22Rv1 (cell line): ENCODE data around the gene AFF4.

Source experiments
- H3K27ac ChIP-seq: fragments of 450-650 bp; 2 replicates; pipeline ENCODE4 v1.5.1; 2017
- ZFX ChIP-seq: fragments of 450-650 bp; IDR thresholded peaks from 2 replicates; pipeline ENCODE4 v1.6.1; 2017; ENCODE audit warnings: antibody characterized with exemption, borderline replicate concordance
- TF ChIP-seq, protein P1 (sequence below): fragments of 450-650 bp; IDR thresholded peaks from 2 replicates; pipeline ENCODE4 v1.5.1; 2017; ENCODE audit warnings: mild to moderate bottlenecking

Gene AFF4

DNA sequence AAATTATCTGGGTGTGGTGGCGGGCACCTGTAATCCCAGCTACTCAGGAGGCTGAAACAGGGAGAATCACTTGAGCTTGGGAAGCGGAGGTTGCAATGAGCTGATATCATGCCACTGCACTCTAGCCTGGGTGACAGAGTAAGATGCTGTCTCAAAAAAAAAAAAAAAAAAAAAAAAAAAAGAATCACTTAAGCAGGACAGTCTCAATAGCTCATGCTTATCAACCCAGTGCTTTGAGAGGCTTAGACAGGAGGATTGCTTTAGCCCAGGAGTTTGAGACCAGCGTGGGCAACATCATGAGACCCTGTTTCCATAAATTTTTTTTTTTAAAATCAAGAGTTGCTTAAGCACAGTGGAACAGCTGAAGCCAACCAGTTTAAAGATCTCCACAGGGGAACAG lies 47.3 kb downstream of the AFF4 start:
- H3K27ac ChIP-seq: no peak overlapping the region
- TF ChIP-seq ZFX: no peak
- TF ChIP-seq, protein P1, sequence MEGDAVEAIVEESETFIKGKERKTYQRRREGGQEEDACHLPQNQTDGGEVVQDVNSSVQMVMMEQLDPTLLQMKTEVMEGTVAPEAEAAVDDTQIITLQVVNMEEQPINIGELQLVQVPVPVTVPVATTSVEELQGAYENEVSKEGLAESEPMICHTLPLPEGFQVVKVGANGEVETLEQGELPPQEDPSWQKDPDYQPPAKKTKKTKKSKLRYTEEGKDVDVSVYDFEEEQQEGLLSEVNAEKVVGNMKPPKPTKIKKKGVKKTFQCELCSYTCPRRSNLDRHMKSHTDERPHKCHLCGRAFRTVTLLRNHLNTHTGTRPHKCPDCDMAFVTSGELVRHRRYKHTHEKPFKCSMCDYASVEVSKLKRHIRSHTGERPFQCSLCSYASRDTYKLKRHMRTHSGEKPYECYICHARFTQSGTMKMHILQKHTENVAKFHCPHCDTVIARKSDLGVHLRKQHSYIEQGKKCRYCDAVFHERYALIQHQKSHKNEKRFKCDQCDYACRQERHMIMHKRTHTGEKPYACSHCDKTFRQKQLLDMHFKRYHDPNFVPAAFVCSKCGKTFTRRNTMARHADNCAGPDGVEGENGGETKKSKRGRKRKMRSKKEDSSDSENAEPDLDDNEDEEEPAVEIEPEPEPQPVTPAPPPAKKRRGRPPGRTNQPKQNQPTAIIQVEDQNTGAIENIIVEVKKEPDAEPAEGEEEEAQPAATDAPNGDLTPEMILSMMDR: no peak

DNA sequence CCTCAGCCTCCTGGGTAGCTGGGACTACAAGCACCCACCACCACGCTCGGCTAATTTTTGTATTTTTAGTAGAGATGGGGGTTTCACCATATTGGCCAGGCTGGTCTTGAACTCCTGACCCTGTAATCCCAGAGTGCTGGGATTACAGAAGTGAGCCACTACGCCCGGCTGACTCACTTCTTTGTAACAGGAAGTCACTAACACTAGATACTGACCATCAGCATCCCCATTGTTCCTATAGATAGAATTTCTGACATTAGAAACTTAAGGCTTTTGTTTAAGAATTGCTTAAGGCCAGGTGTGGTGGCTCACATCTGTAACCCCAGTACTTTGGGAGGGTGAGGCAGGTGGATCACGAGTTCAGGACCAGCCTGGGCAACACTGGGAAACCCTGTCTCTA lies 47.8 kb downstream of the AFF4 start:
- TF ChIP-seq, protein P1: no peak
- TF ChIP-seq ZFX: no peak
- H3K27ac ChIP-seq: no peak overlapping the region

DNA sequence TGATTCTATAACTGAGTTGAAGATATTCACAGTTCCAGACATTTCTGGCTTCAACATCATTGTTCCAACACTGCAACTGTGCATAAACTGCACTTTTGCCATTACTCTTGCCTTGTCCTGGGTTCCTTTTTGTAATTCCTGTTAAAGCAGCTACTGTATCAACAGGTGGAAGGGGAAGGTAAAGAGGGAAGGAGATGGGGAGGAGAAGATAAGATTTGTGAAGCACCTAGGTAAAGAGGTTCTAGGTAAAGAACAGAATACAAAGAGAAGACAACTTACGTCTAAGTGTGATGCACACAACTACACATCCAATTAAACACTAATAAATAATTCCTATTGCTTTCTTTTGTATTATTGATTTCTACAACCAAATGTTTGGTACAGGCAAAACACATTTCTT lies 53.7 kb downstream of the AFF4 start:
- H3K27ac ChIP-seq: no peak overlapping the region
- TF ChIP-seq, protein P1: no peak
- TF ChIP-seq ZFX: no peak

DNA sequence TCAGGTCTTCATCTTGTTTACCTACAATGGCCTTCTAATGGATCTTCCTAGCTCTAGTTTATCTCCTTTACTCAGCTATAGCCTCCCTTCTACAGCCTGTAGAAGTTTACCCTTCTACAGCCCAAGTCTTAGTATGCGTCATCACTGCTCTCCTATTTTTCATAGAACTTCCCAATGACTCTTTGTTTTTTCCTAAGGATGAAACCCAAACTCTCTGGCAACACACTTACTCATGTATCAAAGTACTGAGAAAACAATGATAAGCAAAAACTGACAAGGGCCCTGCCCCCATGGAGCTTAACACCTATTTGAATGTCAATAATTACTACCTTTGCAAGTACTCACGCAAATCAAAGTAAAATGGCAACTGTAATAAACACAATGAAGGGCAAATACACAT lies 56.3 kb downstream of the AFF4 start:
- TF ChIP-seq, protein P1: no peak
- H3K27ac ChIP-seq: no peak overlapping the region

DNA sequence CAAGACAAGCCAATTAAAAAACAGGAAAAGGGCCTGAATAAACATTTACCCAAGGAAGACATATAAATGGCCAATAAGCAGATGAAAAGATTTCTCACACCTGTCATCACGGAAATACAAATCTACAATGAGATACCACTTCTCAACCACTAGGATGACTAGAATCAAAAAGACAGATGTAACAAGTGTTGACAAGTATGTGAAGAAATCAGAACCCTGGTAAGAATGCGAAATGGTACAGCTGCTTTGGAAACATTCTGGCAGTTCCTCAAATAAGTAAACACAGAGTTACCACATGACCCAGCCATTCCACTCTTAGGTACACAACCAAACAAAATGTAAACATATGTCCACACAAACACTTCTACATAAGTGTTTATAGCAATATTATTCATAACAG lies 57.5 kb downstream of the AFF4 start:
- TF ChIP-seq, protein P1: peak; percentile 16; the same call in 1 of the 2 replicates
- no peak for TF ChIP-seq ZFX
- H3K27ac ChIP-seq: peak overlapping the region; percentile 52

DNA sequence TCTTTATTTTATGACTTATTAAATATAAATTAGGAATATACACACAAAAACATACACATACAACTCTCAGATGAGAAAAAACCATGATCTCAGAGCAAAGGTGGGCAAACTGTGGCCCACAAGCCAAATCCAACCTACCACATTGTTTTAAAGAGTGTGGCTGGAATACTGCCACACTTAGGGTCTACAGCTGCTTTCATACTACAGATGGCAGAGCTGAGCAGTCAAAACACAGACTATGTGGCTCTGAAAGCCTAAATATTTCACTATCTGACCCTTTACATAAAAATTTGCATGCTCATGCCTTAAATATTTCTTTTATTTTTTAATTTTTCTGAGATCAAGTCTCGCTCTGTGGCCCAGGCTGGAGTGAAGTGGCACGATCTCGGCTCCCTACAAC lies 61.7 kb downstream of the AFF4 start:
- TF ChIP-seq, protein P1: no peak
- TF ChIP-seq ZFX: no peak
- no peak overlapping the region for H3K27ac ChIP-seq

DNA sequence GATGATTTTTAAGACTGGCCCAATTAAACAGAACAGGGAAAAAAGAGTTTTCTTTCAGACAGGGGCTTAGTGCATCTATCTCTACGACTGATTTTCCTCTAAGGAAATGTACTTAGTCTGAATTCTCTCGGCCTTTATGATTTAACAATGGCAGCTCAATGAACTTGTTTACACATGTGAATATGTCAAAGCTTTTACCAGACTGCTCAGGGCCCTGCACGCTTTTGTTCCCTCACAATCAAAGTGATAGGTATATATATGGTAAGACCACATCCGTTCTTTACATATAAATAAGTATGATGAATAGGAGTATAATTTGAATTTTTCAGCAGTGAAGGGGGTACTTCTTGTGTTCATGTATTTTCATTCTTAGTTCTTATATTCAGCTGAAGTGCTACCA lies 62.4 kb downstream of the AFF4 start:
- H3K27ac ChIP-seq: no peak overlapping the region
- TF ChIP-seq, protein P1: no peak
- no peak for TF ChIP-seq ZFX
